HPDE6-E6E7 (cell line): ENCODE data around the gene ANKS1B.
A peak's percentile ranks its signal among the peaks of the same experiment; 100 is the strongest.
"Not testable (repeated sequence)": the region's sequence is repeated elsewhere in the genome, so short reads cannot be mapped to it uniquely, and the experiment has no call there.

Experiments
- DNase-seq: peaks from one replicate; pipeline ENCODE4 v3.0.0; 2011; ENCODE audit warnings: missing footprints; ENCODE audit errors: extremely low spot score

ANKS1B gene

GRCh38 chr12:99598785-99599184, 386.0 kb downstream of the ANKS1B start:
- no peak for DNase-seq

DNA sequence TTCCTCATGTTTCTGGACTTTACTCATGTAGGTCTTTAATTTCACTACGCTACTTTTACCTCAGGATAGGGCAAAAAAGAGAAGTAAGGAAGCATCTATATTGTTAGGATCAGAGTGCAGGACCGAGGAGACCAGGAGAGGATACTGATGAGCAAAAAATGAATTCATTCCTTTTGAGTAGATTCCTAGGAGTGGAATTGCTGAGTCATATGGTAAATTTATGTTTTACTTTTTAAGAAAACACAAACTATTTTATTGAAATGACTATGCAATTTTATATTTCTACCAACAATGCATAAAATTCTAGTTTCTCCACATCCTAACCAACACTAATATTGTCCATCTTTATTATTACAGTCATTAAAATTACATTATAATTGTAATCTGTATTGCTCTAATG, 388.0 kb downstream of the ANKS1B start:
- DNase-seq = no peak

- DNase-seq = not testable (repeated sequence)
Observed at GRCh38 chr12:99577125-99577524, 407.6 kb downstream of the ANKS1B start.

DNA sequence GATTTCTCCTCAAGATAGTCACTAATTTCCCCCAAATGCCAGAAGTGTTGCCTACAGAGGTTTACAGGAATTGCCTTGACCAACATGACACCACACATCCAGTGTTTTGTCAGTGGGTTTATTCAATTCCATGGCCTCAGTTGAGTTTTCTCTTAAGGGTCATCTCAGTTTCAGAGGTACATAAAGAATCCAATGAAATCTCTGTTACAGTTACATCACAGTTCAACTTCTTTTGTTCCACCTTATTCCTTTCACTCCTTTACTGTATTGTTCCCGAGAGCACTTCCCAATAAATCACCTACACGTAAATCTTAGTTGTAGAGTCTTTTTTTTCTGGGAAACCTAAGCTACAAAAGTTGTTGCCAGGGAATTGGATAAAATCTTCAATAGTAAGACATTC, 410.8 kb downstream of the ANKS1B start:
- no peak for DNase-seq

DNA sequence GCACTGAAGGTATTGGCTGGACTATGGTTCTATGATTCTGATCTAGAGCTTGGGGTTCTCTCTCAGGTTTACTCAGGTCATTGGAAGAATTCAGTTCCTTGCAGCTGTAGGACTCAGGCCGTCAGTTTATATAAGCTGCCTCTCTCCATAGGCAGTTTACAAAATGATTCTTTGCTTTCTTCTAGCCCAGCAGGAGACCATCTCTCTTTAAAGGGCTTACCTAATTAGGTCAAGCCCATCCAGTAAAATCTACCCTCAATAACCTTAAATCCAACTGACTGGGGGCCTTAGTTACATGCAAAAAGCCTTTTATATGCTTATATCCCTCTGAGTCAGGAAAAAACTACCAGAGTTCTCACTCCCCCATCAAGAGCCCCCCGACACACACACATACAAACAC, 417.7 kb downstream of the ANKS1B start:
- DNase-seq = no peak

DNA sequence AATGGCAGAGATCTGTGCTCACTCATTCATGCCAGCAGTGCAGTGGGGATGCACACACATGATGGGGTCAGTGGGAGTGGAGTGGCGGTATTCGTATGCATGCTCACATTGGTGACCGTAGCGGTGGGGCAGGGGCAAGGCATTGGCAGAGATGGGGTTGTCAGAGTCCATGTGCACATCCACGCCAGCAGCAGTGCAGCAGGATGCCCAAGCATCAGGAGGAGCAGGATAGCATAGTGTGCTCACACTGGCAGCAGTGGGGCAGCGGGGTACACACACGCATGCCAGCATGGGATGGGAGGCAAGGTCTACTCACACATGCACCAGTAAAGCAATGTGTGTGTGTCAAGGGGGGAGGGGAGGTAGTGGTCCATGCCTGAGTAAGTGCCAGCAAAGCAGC, 426.6 kb downstream of the ANKS1B start:
- no peak for DNase-seq

DNA sequence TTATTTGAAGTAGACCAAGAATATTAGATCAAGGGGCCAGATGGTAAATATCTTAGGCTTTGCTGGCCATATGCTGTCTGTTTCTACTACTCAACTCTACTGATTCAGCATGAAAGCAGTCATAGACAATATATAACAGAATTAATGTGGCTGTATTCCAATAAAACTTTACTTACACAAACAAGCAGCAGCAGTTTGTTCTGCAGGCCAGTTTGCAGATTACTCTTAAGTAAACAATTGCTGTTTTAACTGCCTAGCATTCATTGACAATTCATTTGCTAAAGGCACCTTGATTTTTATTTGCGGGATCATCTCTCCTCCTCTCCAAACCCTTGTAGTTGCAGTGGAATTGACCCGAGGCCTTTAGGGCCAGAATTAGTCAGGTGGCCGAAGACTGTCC, 431.3 kb downstream of the ANKS1B start:
- DNase-seq = no peak

DNA sequence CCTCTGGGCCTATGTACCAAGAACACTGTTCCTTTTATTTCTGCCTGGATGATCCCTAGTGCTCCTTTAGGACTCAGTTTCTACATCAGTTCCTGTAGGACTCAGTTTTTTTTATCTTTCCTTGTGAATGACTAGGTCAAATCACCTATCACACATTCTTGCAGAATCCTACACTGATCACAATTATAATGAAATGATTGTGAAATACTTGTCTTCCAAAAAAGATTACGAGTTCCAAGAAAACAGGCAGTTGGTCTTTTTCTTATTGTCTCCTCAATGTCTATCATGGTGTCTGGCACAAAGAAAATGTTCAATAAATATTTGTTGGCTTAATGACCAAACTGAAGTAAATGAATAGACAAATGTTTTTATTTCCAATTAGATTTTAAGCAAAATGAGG, 432.7 kb downstream of the ANKS1B start:
- no peak for DNase-seq

DNA sequence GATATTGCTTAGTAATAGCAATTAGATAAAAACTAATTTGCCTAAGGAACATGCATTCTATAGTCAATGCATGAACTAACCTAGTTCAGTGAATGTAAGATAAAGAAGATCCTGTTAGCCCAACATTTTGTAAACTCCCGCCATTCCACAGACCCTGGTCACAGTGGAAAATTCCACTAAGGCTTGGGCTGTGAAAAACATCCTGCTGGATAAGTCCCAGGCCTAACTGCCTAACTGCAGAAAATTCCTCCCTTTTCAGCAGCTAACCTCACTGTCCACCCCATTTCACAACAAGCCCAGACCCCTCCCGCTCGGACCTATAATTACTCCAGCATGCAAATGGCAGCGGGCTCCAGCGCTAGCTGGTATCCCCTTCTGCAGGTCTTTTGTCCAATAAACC, 435.1 kb downstream of the ANKS1B start:
- DNase-seq = no peak

GRCh38 chr12:99549196-99549595, 435.5 kb downstream of the ANKS1B start:
- no peak for DNase-seq

- DNase-seq = no peak
Observed at GRCh38 chr12:99544457-99544856, 440.3 kb downstream of the ANKS1B start.

GRCh38 chr12:99529966-99530365, 454.8 kb downstream of the ANKS1B start:
- DNase-seq = no peak

GRCh38 chr12:99528478-99528877, 456.3 kb downstream of the ANKS1B start:
- DNase-seq = no peak

DNA sequence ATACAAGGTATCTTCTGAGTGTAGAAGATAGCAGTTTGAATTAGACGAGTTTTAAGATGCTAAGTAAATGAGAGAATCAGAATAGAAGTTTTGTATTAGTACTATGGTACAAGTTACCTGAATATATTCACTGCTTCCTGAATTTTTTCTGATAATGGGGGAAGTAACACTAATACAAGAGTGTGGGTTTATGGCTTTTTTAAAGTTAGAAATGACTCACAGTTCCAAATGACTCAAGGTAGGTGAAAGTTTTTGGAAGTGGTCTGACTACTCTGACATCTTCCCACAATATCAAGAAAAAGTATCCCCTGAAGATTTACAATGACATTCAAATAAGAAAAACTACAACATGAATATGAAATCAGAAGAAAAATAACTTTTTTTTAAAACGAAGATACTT, 460.9 kb downstream of the ANKS1B start:
- DNase-seq = no peak

GRCh38 chr12:99522456-99522855, 462.3 kb downstream of the ANKS1B start:
- no peak for DNase-seq

DNA sequence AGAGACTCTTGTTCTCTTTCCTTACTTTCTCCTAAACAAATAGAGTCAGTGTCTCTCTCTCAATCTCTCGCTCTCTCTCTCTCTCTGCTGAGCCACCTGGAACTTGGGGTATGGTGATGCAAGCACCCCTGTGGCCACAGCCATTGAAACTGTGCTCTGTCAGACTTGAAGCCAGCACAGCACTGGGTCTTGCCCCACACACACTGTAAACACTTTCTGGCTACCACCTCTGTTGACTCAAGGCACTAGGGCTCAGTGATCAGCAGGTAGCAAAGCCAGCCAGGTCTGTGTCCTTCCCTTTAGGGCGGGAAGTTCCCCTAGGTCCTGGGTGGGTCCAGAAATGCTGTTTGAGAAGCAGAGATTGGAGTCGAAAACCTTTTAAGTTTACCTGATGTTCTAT, 463.1 kb downstream of the ANKS1B start:
- no peak for DNase-seq

- no peak for DNase-seq
Observed at GRCh38 chr12:99513066-99513465, 471.7 kb downstream of the ANKS1B start.

GRCh38 chr12:99505805-99506204, 478.9 kb downstream of the ANKS1B start:
- DNase-seq = no peak

GRCh38 chr12:99498756-99499155, 486.0 kb downstream of the ANKS1B start:
- DNase-seq = peak; percentile 3

DNA sequence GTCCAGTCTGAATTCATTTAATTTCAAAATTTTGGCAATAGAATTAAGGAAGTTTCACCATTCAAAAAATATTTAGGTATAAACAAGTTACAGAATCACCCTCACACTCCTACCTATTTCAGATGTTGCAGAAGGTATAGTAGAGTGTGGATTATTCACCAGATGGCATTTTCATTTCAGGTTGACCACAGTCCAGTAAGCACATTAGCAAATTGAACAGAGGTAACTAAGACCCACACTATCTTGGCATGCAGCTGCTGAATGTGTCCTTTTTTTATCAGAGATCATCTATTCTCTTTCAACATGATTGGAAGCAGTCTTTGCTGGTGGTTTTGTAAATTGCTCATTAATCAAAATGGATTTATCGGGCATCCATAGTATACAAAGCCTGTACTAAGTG, 488.9 kb downstream of the ANKS1B start:
- no peak for DNase-seq

DNA sequence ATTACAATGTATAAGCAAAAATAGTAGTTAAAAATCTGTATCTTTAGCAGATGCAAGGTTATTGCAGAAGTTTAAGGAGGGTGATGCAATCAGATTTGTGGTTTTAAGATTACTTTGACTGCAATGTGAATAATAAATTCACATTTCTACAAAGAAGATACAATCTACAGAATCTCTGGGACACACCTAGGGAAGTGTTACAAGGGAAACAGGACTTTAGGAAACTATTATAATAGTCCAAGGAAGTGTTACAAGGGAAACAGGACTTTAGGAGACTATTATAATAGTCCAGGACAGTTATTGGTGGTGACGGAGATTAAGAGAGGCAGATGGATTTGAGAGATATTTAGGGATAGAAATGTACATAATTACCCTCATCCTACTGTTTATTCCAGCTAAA, 491.5 kb downstream of the ANKS1B start:
- DNase-seq = no peak

GRCh38 chr12:99486277-99486676, 498.5 kb downstream of the ANKS1B start:
- DNase-seq = no peak

- no peak for DNase-seq
Observed at GRCh38 chr12:99479149-99479548, 505.6 kb downstream of the ANKS1B start.

- DNase-seq = no peak
Observed at GRCh38 chr12:99476956-99477355, 507.8 kb downstream of the ANKS1B start.
